Esophagus muscularis mucosa (tissue), 4 donors: ENCODE measurements around the gene ZBP1. TPM values are rescaled to one million over a fixed set of nuclear protein-coding genes. Genes with fewer than 3 reads are reported as not detected.

Experiments
- DNase-seq: peaks from one replicate; pipeline ENCODE4 v3.0.0-alpha.2; 2017; ENCODE audit errors: extremely low spot score
- H3K27ac ChIP-seq, 4 donors: fragments of 200-600 bp; sonication (generic); replicated peaks in 1 of 4; 1 replicate in 3 of 4; 2 replicates in 1 of 4; pipeline ENCODE4 v1.5.1; 2016 to 2019; ENCODE audit warnings: mild to moderate bottlenecking in 1 of 4
- H3K27me3 ChIP-seq, 4 donors: fragments of 200-600 bp; sonication (generic); one replicate each; pipeline versions ENCODE4 v1.5.1 to v1.6.0; 2016 to 2019
- H3K36me3 ChIP-seq, 4 donors: fragments of 200-600 bp; sonication (generic); one replicate each; pipeline ENCODE4 v1.5.1; 2016 to 2019
- H3K4me1 ChIP-seq, 4 donors: fragments of 200-600 bp; sonication (generic); one replicate each; pipeline ENCODE4 v1.5.1; 2016 to 2019
- H3K4me3 ChIP-seq, 4 donors: fragments of 200-600 bp; sonication (generic); 1 replicate in 2 of 4; 2 replicates in 2 of 4; pipeline ENCODE4 v1.5.1; 2016 to 2019; ENCODE audit warnings: mild to moderate bottlenecking in 4 of 4, moderate library complexity in 1 of 4
- H3K9me3 ChIP-seq, 4 donors: fragments of 200-600 bp; sonication (generic); 1 replicate in 3 of 4; 2 replicates in 1 of 4; pipeline ENCODE4 v1.5.1; 2016 to 2019
- EP300 ChIP-seq: sonication (generic); formaldehyde crosslinking; IDR thresholded peaks from one replicate; pipeline ENCODE4 v1.6.1; 2017; ENCODE audit warnings: antibody characterized with exemption
- POLR2A ChIP-seq: fragments of 450-650 bp; IDR thresholded peaks from one replicate; pipeline ENCODE4 v1.6.1; 2017; ENCODE audit warnings: antibody characterized with exemption, moderate library complexity, mild to moderate bottlenecking, low read depth
- POLR2AphosphoS5 ChIP-seq, 2 donors: sonication (generic); formaldehyde crosslinking; IDR thresholded peaks; one replicate each; pipeline ENCODE4 v1.6.1; 2017; ENCODE audit warnings: antibody characterized with exemption in 2 of 2
- whole genome bisulfite sequencing: methylation state at CpG from one replicate; pipeline ENCODE4 v1.1.5; 2018; 5-methylcytosine and 5-hydroxymethylcytosine counted together
- intact Hi-C: fragments of 100-400 bp; cut with DNase I; formaldehyde crosslinking; loops from one replicate; pipeline ENCODE4 v1.15.1; 2023
- total RNA-seq, 4 donors: library from RNA; depleted of rRNA; stranded (reverse); fragments of >200 nt; gene quantifications; one replicate each; pipeline versions ENCODE4 v1.1.0 to v1.2.1, GENCODE V29; 2016
- TF ChIP-seq, protein P1 (sequence below), 3 experiments: fragments of 200-600 bp in 2 of 3; fragments of 450-650 bp in 1 of 3; sonication (generic) in 2 of 3; IDR thresholded peaks; one replicate each; pipeline ENCODE4 v1.5.1; 2017 to 2019; ENCODE audit warnings: antibody characterized with exemption in 3 of 3, mild to moderate bottlenecking in 2 of 3, moderate library complexity in 1 of 3

ZBP1 gene, protein sequence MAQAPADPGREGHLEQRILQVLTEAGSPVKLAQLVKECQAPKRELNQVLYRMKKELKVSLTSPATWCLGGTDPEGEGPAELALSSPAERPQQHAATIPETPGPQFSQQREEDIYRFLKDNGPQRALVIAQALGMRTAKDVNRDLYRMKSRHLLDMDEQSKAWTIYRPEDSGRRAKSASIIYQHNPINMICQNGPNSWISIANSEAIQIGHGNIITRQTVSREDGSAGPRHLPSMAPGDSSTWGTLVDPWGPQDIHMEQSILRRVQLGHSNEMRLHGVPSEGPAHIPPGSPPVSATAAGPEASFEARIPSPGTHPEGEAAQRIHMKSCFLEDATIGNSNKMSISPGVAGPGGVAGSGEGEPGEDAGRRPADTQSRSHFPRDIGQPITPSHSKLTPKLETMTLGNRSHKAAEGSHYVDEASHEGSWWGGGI
- total RNA-seq: under 1 TPM in 2 of 4 donors, not detected in 2; 0.33 to 0.75 TPM

GRCh38 chr20:57620274-57620990, at the start of gene ZBP1:
ZBP1 (minus strand) TSS chr20:57620426; CDS start chr20:57620295, 131 bp downstream.
- intact Hi-C loops: no loop called here
- 75% methylated on average over 16 of the region's 18 CpGs for WGBS
- no peak for DNase-seq
- no peak for TF ChIP-seq POLR2AphosphoS5 (IDR thresholded peaks at IDR 0.05)
- TF ChIP-seq, protein P1, sequence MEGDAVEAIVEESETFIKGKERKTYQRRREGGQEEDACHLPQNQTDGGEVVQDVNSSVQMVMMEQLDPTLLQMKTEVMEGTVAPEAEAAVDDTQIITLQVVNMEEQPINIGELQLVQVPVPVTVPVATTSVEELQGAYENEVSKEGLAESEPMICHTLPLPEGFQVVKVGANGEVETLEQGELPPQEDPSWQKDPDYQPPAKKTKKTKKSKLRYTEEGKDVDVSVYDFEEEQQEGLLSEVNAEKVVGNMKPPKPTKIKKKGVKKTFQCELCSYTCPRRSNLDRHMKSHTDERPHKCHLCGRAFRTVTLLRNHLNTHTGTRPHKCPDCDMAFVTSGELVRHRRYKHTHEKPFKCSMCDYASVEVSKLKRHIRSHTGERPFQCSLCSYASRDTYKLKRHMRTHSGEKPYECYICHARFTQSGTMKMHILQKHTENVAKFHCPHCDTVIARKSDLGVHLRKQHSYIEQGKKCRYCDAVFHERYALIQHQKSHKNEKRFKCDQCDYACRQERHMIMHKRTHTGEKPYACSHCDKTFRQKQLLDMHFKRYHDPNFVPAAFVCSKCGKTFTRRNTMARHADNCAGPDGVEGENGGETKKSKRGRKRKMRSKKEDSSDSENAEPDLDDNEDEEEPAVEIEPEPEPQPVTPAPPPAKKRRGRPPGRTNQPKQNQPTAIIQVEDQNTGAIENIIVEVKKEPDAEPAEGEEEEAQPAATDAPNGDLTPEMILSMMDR (IDR thresholded peaks at IDR 0.05): no peak
- TF ChIP-seq POLR2A: no peak
- TF ChIP-seq EP300: no peak
- Histone ChIP-seq H3K36me3 (no peaks in the 10 kb centered on the region), H3K27me3 (peaks cover 0 to 37% (median 0%) of the 10 kb centered on the region in 4 donors), H3K27ac (peak within 1 kb of the TSS in 3 of 4 donors; percentile 7 to 36 (median 7)), H3K4me3 (peak within 1 kb of the TSS in 2 of 4 donors; percentile 18 to 31), H3K4me1 (peaks cover 0 to 5% (median 3%) of the 10 kb centered on the region in 4 donors), H3K9me3 (peaks cover 0 to 8% (median 0%) of the 10 kb centered on the region in 4 donors)

GRCh38 chr20:57669632-57670031, 49.4 kb upstream of the ZBP1 start:
- Histone ChIP-seq H3K4me3 (no peak overlapping the region), H3K36me3 (no peaks in the 10 kb centered on the region), H3K27me3 (no peaks in the 10 kb centered on the region), H3K27ac (no peak overlapping the region), H3K9me3 (no peaks in the 10 kb centered on the region), H3K4me1 (peaks cover 28 to 60% (median 41%) of the 10 kb centered on the region in 4 donors)
- intact Hi-C loops: no loop called here
- TF ChIP-seq POLR2AphosphoS5 (IDR thresholded peaks at IDR 0.05) (no peak), POLR2A (no peak), EP300 (no peak)
- TF ChIP-seq, protein P1 (IDR thresholded peaks at IDR 0.05): no peak
- no peak for DNase-seq
- WGBS: 91% methylated on average over 8 of the region's 8 CpGs

GRCh38 chr20:57667924-57668782, 47.9 kb upstream of the ZBP1 start:
- Histone ChIP-seq H3K36me3 (no peaks in the 10 kb centered on the region), H3K9me3 (no peaks in the 10 kb centered on the region), H3K27ac (no peak overlapping the region), H3K27me3 (no peaks in the 10 kb centered on the region), H3K4me3 (no peak overlapping the region), H3K4me1 (peaks cover 28 to 62% (median 44%) of the 10 kb centered on the region in 4 donors)
- TF ChIP-seq EP300 (no peak), POLR2A (no peak), POLR2AphosphoS5 (IDR thresholded peaks at IDR 0.05) (no peak)
- TF ChIP-seq, protein P1 (IDR thresholded peaks at IDR 0.05): no peak
- intact Hi-C loops: no loop called here
- DNase-seq: no peak
- WGBS: 86% methylated on average over 13 of the region's 18 CpGs

DNA sequence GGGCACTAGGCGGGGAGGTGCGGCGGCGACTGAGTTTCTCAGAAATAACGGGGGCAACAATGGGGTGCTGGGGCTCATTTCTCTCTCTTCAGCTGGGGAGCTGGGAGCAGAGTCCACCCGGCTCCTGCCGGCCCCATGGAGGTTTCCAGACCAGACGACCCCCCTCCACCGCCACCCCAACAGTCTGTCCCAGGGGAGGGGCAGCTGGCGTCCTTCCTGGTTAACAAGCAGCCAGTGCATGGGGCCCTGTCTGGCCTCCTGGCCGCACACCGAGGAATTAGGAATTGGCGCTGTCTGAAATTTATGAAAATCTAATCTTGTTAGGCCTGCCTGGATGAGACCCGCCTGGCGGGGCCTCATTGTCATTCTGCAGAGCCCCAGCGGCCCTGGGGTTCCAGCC, 47.2 kb upstream of the ZBP1 start:
- peaks cover 20 to 61% (median 44%) of the 10 kb centered on the region in 4 donors for H3K4me1 ChIP-seq
- no peak for DNase-seq
- intact Hi-C loops: no loop called here

More for the DNA sequence above, 47.2 kb upstream of the ZBP1 start:
- TF ChIP-seq POLR2AphosphoS5 (IDR thresholded peaks at IDR 0.05): no peak
- TF ChIP-seq EP300: no peak
- no peak for TF ChIP-seq POLR2A
- TF ChIP-seq, protein P1 (IDR thresholded peaks at IDR 0.05): no peak
- 73% methylated on average over 16 of the region's 16 CpGs for WGBS
- no peak overlapping the region for H3K4me3 ChIP-seq
- no peaks in the 10 kb centered on the region for H3K27me3 ChIP-seq
- H3K27ac ChIP-seq: no peak overlapping the region
- H3K36me3 ChIP-seq: no peaks in the 10 kb centered on the region
- H3K9me3 ChIP-seq: no peaks in the 10 kb centered on the region
